Activated T-helper 17 cell treated with anti-CD3 and anti-CD28 coated beads, Interleukin-2, amount 50 U/mL, for 72 hours (primary cell): ENCODE results near the gene PFKM. TPM values are rescaled to one million over a fixed set of nuclear protein-coding genes. Genes with fewer than 3 reads are reported as not detected.

Experiments used
- total RNA-seq, 2 donors: library from RNA; stranded (reverse); gene quantifications; one replicate each; pipeline ENCODE4 v1.2.3, GENCODE V29; 2022

Gene PFKM
- total RNA-seq, 2 donors from 2014 or later: 57.3 to 83.3 TPM

Other genes starting within 250 kb of the PFKM start
- gene VDR, start 214.4 kb upstream of the PFKM start, total RNA-seq: 100 to 1,000 TPM in 1 of 2 donors, 10 to 100 TPM in 1; 70.9 to 182 TPM
- 100 to 1,000 TPM; 184 to 207 TPM for gene TMEM106C, start 155.8 kb upstream of the PFKM start, total RNA-seq
- gene COL2A1, start 114.9 kb upstream of the PFKM start, total RNA-seq: not detected
- gene SENP1, start 13.3 kb upstream of the PFKM start, total RNA-seq: 10 to 100 TPM; 37.5 to 42.3 TPM
- gene ASB8, start 38.2 kb downstream of the PFKM start, total RNA-seq: 10 to 100 TPM; 22.6 to 35.7 TPM
- under 1 TPM; 0.67 to 0.69 TPM for gene CCDC184, start 64.3 kb downstream of the PFKM start, total RNA-seq
- not detected for gene OR10AD1, start 83.9 kb downstream of the PFKM start, total RNA-seq
- 10 to 100 TPM in 1 of 2 donors, 1 to 10 TPM in 1; 7.6 to 14.9 TPM for gene ZNF641, start 231.6 kb downstream of the PFKM start, total RNA-seq